GM12873 (cell line): ENCODE data around the gene SNTG2.

Experiments
- CTCF ChIP-seq: IDR thresholded peaks from 2 replicates; pipeline ENCODE4 v1.5.1; 2012; ENCODE audit warnings: low read depth, mild to moderate bottlenecking, moderate library complexity, low read length, control low read depth; ENCODE audit not compliant: insufficient read depth; ENCODE audit errors: missing control alignments

The SNTG2 gene

DNA sequence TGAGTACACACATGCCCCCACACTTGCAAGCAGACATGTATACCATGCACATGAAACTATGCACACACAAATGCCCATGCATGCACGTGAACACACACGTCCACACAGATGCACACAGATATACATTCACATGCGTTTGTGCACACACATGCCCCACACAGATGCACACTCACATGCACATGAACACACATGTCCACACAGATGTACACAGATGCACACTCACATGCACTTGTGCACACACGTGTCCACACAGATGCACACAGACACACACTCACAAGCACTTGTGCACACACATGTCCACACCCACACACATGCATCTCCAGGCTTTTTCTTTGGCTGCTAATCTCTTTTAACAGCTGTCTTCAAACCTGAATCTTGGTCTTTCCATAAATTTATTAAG is 31.1 kb downstream of the SNTG2 start:
- no peak for TF ChIP-seq CTCF

DNA sequence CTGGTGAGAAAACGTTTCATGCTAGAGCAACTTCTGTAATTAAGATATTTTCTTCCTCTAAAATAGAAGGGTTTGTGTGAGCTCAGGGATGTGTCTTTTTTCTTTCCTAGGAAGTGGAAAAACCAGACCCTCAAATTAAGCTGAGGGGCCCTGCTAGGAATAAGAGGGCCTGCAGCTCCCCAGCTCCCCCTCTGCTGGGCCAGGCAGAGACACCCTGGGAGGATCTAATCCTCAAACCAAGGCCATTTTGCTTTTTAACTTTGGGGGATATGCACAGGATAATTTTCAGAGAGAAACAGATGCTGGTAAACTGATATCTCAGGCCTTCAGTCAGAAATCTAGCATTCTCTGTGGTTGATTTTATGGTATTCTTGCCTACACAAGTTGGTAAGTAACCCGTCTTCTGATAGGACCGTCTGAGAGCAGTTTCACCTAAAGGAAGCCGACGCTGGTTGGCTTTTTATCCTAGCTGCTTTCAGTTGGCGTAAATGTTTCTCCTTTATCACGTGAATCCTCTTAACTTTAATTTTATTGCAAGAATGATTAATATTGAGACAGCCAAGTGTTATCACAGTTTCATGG is 34.8 kb downstream of the SNTG2 start:
- no peak for TF ChIP-seq CTCF

- no peak for TF ChIP-seq CTCF
These were observed 37.1 kb downstream of the SNTG2 start for GRCh38 chr2:987789-988188.

DNA sequence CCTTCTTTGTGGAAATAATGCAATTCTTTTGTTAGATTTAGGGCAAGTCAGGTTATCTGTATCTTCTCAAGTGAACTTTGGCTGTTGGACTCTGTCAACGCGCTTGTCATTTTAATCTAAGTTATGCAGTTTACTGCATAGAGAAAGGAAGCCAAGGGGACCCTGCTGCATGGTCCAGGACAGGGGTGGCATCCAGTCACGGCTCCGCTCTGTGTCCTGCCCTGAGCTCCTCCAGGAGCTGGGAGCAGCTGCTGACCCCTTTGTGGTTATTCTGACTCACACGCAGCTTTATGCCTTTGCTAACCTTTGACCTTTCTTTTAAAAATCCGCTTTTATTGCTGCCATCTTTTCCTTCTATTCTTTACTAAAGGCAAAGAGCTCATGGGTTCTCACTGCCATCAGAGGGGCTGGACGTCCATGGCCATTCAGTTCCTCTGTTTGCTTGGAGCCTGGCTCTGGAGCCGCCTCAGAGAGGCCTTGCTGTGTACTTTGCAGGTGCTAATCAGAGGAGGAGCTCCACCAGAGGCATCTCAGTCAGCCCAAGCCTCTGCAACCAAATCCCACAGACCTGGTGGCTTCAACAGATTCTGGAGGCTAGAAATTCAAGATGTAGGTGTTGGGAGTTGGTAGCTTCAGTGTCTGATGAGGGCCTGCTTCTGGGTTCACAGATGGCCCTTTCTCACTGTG is 39.3 kb downstream of the SNTG2 start:
- TF ChIP-seq CTCF, result no peak

GRCh38 chr2:990970-991369 is 40.3 kb downstream of the SNTG2 start:
- no peak for TF ChIP-seq CTCF

DNA sequence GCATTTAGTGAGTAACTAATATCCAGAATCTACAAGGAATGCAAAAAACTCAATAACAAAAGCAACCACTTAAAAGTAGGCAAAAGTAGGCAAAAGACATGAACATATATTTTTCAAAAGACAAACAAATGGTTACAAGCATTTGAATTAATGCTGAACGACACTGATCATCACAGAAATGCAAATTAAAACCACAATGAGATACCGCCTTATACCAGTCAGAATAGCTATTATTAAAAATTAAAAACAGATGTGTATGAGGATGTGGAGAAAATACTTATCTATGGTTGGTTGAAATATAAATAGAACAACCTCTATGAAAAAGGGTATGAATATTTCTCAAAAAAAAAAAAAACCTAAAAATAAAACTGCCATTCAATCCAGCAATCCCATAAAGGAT is 51.7 kb downstream of the SNTG2 start:
- TF ChIP-seq CTCF, result no peak

GRCh38 chr2:1004398-1004797 is 53.7 kb downstream of the SNTG2 start:
- no peak for TF ChIP-seq CTCF
